GM12864 (cell line): ENCODE data around the gene CAP1.
"Not testable (repeated sequence)": the region's sequence is repeated elsewhere in the genome, so short reads cannot be mapped to it uniquely, and the experiment has no call there.

Experiments
- DNase-seq: peaks from one replicate; pipeline ENCODE4 v3.0.0-alpha.2; 2011; ENCODE audit warnings: low read depth
- H3K4me3 ChIP-seq: 2 replicates; pipeline ENCODE4 v1.5.1; 2011; ENCODE audit warnings: mild to moderate bottlenecking, low read depth, low read length, control low read depth
- TF ChIP-seq, protein P1 (sequence below): IDR thresholded peaks from 2 replicates; pipeline ENCODE4 v1.5.1; 2011; ENCODE audit warnings: low read depth, mild to moderate bottlenecking, moderate library complexity, low read length, control low read depth, inconsistent platforms; ENCODE audit errors: missing control alignments

The CAP1 gene

DNA sequence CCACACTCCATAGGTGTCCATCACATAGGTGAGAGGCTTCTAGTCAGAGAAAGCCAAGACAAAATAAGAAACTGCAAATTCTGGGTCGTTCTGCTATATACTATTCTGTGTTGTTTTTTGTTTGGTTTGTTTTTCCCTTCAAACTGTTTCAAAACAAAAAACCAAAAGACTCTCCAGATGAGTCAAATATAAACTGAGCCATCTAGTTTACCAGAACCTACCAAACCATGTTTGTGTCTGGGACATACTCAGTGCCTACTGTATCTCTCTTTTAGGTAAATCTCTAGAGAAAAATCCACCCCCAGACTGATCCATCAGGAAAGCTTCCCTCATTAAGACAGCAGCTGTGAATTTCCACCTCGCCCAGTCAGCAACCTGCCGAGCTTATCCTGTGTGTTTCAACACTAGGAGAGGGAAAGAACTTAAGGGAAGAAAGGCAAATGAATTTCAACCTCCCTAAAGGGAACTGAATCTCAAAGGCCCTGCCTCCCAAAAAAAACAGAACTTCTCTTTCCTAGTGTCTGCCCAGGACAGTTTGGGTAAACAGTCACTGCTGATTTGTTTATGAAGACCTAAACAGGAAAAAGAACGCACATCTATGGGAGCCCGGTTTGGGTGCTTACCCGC, 39.4 kb downstream of the CAP1 start:
- no peak for DNase-seq
- H3K4me3 ChIP-seq: no peak overlapping the region
- TF ChIP-seq, protein P1, sequence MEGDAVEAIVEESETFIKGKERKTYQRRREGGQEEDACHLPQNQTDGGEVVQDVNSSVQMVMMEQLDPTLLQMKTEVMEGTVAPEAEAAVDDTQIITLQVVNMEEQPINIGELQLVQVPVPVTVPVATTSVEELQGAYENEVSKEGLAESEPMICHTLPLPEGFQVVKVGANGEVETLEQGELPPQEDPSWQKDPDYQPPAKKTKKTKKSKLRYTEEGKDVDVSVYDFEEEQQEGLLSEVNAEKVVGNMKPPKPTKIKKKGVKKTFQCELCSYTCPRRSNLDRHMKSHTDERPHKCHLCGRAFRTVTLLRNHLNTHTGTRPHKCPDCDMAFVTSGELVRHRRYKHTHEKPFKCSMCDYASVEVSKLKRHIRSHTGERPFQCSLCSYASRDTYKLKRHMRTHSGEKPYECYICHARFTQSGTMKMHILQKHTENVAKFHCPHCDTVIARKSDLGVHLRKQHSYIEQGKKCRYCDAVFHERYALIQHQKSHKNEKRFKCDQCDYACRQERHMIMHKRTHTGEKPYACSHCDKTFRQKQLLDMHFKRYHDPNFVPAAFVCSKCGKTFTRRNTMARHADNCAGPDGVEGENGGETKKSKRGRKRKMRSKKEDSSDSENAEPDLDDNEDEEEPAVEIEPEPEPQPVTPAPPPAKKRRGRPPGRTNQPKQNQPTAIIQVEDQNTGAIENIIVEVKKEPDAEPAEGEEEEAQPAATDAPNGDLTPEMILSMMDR: no peak

DNA sequence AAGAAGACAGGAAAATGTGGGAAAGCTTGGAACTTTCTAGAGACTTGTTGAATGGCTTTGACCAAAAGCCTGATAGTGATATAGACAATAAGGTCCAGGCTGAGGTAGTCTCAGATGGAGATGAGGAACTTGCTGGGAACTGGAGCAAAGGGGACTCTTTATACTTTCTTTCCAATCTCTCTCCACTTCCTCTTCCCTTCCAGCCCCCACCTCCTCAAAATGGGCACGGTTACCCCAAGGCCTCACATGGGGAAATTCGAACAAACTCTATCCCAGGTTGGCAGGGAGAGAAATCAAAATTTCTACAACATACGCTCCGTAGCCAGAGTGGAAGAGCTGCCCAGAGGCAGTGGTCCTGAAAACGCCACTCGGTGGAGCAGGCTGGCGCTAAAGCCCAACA, 41.3 kb downstream of the CAP1 start:
- TF ChIP-seq, protein P1: no peak
- DNase-seq: no peak
- H3K4me3 ChIP-seq: no peak overlapping the region

DNA sequence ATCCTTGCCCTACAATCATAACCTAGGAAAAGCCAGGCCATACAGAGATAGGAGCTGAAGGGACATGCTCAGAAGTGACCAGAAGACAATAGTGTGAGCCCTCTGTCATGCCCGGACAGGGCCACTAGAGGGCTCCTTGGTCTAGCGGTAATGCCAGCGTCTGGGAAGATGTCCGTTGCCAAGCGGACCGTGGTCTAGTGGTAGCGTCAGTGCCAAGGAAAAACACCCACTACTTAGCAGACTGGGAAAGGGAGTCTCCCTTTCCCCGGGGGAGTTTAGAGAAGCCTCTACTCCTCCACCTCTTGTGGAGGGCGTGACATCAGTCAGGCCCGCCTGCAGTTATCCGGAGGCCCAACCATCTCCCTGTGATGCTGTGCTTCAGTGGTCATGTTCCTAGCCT, 44.2 kb downstream of the CAP1 start:
- TF ChIP-seq, protein P1: peak; percentile 74
- not testable (repeated sequence) for DNase-seq

DNA sequence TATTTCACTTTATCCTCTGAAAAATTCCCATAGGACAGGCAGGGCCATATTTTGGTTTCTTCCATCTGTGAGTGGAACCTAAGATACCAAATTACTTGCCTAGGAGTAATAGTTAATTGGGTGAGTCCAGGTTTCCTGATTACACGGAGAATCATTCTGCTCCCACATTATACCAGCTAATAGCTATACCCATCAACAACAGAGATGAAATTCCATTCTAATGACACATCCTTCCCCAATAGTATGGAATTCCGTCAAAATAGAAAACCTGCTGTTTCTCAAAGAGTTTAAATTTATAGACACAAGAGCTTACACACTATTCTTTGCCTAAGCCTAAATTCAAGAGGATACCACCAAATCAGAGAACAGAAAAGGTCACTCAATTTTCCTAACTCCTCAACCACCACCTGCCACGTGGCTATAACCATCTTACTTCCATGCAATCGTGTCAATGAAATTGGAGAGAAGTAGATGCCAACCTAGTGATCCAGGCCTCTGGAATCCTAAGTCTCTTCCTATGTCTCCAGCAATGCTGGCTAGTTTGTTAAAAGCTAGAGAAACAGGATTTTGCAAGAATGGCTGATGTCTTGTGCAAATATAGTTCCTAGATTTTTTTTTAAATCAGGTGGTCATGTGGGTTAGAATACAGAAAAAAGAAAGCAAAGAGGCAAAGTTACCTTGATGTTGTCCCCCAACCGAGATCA, 50.3 kb downstream of the CAP1 start:
- no peak for DNase-seq
- no peak overlapping the region for H3K4me3 ChIP-seq
- TF ChIP-seq, protein P1: no peak

More for the DNA sequence above, 44.2 kb downstream of the CAP1 start:
- not testable (repeated sequence) for H3K4me3 ChIP-seq

DNA sequence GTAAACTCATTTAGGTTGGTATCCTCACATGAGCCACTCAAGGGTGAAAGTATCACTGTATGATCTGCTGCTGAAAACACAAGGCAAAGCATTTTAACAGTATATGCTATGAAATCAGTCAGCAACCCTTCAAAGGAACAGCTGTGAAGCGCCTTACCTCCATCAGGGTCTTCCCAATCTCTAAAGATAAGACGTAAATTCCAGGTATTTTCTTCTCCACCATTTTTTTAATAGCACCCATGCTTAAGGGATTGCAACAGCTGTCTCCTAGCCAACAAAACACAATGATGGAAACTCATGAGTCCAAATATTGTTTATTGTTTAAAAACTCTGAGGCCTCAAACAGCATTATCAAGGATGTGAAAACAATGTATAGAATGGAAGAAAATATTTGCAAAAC, 51.7 kb downstream of the CAP1 start:
- TF ChIP-seq, protein P1: no peak
- no peak overlapping the region for H3K4me3 ChIP-seq
- DNase-seq: no peak

DNA sequence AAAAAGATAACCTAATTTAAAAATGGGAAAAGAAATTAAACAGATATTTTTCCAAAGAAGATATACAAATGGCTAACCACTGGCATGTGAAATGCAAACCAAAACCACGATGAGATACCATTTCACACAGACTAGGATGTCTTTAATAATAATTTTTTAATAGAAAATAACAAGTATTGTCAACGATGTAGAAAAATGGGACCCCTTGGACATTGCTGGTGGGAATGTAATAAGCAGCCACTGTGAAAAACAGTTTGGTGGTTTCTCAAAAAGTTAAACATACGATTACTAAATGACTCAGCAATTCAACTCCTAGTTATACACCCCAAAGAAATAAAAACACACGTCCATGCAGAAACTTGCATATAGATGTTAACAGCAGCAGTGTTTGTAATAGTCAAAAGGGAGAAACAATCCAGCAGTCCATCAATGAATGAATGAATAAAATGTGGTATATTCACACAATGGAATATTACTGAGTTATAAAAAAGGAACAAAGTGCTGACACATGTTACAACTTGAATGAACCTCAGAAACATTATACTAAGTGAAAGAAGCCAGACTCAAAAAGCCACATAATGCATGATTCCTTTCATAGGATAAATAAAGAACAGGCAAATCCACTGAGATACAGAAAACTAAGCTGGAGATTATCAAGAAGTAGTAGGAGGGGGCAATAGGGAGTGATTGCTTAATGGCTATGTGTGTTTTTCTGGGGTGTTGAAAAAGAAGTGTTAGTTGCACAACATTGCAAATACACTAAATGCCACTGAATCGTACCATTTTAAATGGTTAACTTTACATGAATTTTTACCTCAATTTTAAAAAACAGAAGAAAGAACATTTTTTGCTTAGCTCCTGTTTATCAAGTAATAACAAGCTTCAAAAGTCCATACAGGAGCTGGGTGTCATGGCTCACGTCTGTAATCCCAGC, 52.4 kb downstream of the CAP1 start:
- no peak for DNase-seq
- TF ChIP-seq, protein P1: no peak

More for the DNA sequence above, 52.4 kb downstream of the CAP1 start:
- H3K4me3 ChIP-seq: no peak overlapping the region
